Peyer's patch (tissue), 4 donors: ENCODE measurements around the gene BANK1.

ENCODE experiments used
- POLR2A ChIP-seq, 2 donors: fragments of 450-650 bp; IDR thresholded peaks; one replicate each; pipeline ENCODE4 v1.5.1; 2017; ENCODE audit warnings: antibody characterized with exemption in 2 of 2, mild to moderate bottlenecking in 2 of 2, moderate library complexity in 2 of 2
- TF ChIP-seq, protein P1 (sequence below), 6 experiments: fragments of 450-650 bp in 4 of 6; fragments of 200-600 bp in 2 of 6; sonication (generic) in 1 of 6; IDR thresholded peaks; one replicate each; pipeline ENCODE4 v1.5.1; 2017 to 2019; ENCODE audit warnings: antibody characterized with exemption in 6 of 6, mild to moderate bottlenecking in 3 of 6, moderate library complexity in 1 of 6

DNA sequence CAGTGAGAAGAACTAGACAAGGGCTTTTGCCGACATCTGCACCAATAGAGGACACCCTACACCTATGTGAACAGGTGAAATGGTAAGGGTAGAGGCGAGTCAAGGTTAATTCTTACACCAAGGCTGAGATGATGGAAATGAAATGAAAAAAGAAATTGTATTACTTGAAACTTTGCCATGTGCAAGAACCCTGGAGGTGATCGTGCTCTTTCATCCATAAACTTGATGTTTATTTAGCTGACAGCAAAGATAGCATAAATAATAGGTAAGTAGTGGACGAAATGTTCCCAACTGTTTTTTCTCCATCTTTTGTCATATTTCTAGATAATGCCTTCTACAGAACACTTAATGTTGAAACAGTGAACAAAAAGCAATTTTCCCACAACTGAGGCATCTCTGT lies 162.5 kb downstream of the BANK1 start:
- TF ChIP-seq, protein P1, sequence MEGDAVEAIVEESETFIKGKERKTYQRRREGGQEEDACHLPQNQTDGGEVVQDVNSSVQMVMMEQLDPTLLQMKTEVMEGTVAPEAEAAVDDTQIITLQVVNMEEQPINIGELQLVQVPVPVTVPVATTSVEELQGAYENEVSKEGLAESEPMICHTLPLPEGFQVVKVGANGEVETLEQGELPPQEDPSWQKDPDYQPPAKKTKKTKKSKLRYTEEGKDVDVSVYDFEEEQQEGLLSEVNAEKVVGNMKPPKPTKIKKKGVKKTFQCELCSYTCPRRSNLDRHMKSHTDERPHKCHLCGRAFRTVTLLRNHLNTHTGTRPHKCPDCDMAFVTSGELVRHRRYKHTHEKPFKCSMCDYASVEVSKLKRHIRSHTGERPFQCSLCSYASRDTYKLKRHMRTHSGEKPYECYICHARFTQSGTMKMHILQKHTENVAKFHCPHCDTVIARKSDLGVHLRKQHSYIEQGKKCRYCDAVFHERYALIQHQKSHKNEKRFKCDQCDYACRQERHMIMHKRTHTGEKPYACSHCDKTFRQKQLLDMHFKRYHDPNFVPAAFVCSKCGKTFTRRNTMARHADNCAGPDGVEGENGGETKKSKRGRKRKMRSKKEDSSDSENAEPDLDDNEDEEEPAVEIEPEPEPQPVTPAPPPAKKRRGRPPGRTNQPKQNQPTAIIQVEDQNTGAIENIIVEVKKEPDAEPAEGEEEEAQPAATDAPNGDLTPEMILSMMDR (IDR thresholded peaks at IDR 0.05) = no peak
- TF ChIP-seq POLR2A (IDR thresholded peaks at IDR 0.05) = no peak
